HG03280 (cell line): ENCODE data around the gene CCDC197.

ENCODE experiments used
- ATAC-seq: cut with Tn5 transposase; IDR thresholded peaks from one replicate; pipeline ENCODE4 v1.9.1; 2021; ENCODE audit warnings: mild to moderate bottlenecking, moderate library complexity; ENCODE audit not compliant: unreplicated experiment

CCDC197 gene

GRCh38 chr14:93960774-93961438 lies 36.2 kb upstream of the CCDC197 start:
- no peak for ATAC-seq

GRCh38 chr14:93961620-93962019 lies 35.5 kb upstream of the CCDC197 start:
- no peak for ATAC-seq

GRCh38 chr14:93962701-93963601 lies 34.1 kb upstream of the CCDC197 start:
- peak; percentile 58 for ATAC-seq

- ATAC-seq, result no peak
Measured at GRCh38 chr14:93963692-93964091, 33.4 kb upstream of the CCDC197 start.

GRCh38 chr14:93964281-93964680 lies 32.8 kb upstream of the CCDC197 start:
- ATAC-seq, result no peak

- no peak for ATAC-seq
Measured at GRCh38 chr14:93964820-93965286, 32.2 kb upstream of the CCDC197 start.

- no peak for ATAC-seq
Measured at GRCh38 chr14:93965287-93965821, 31.7 kb upstream of the CCDC197 start.

GRCh38 chr14:93965946-93966474 lies 31.1 kb upstream of the CCDC197 start:
- ATAC-seq, result no peak

GRCh38 chr14:93967637-93968250 lies 29.4 kb upstream of the CCDC197 start:
- peak; percentile 31 for ATAC-seq

GRCh38 chr14:93969082-93969828 lies 27.8 kb upstream of the CCDC197 start:
- ATAC-seq, result no peak

- peak; percentile 34 for ATAC-seq
Measured at GRCh38 chr14:93970585-93970964, 26.5 kb upstream of the CCDC197 start.

GRCh38 chr14:93970965-93971634 lies 26.0 kb upstream of the CCDC197 start:
- peak; percentile 37 for ATAC-seq

- ATAC-seq, result no peak
Measured at GRCh38 chr14:93971635-93972027, 25.5 kb upstream of the CCDC197 start.

- ATAC-seq, result no peak
Measured at GRCh38 chr14:93972618-93973205, 24.4 kb upstream of the CCDC197 start.

- ATAC-seq, result no peak
Measured at GRCh38 chr14:93973607-93974006, 23.5 kb upstream of the CCDC197 start.

GRCh38 chr14:93974299-93974698 lies 22.8 kb upstream of the CCDC197 start:
- no peak for ATAC-seq

GRCh38 chr14:93974833-93975232 lies 22.3 kb upstream of the CCDC197 start:
- ATAC-seq, result no peak

- ATAC-seq, result peak; percentile 72
Measured at GRCh38 chr14:93975791-93976476, 21.2 kb upstream of the CCDC197 start.
